NB4 (cell line): Measurements from ENCODE around the gene TMEM196.

Source experiments
- DNase-seq: peaks from one replicate; pipeline ENCODE4 v3.0.0; 2010; ENCODE audit warnings: low read depth
- H3K4me3 ChIP-seq: one replicate; pipeline ENCODE4 v1.5.1; 2011; ENCODE audit warnings: mild to moderate bottlenecking, low read depth, low read length, moderate library complexity
- CTCF ChIP-seq: IDR thresholded peaks from one replicate; pipeline ENCODE4 v1.5.1; 2012; ENCODE audit warnings: low read depth, low read length
- MYC ChIP-seq: IDR thresholded peaks from 2 replicates; pipeline ENCODE4 v1.6.1; 2011; ENCODE audit warnings: low read depth, low read length
- POLR2A ChIP-seq: IDR thresholded peaks from 2 replicates; pipeline ENCODE4 v1.6.1; 2011; ENCODE audit warnings: mild to moderate bottlenecking; ENCODE audit not compliant: insufficient read length; ENCODE audit errors: extremely low read depth
- TF ChIP-seq, protein P1 (sequence below): IDR thresholded peaks from 2 replicates; pipeline ENCODE4 v1.6.1; 2011; ENCODE audit warnings: low read depth, low read length

TMEM196 gene

GRCh38 chr7:19772841-19773760, at the start of gene TMEM196:
TSS of gene TMEM196 (minus strand) at chr7:19773617. CDS start at chr7:19772696, 921 bp downstream.
- DNase-seq = no peak
- H3K4me3 ChIP-seq = no peak within 1 kb of the TSS
- TF ChIP-seq POLR2A (no peak), CTCF (no peak), MYC (no peak)
- TF ChIP-seq, protein P1, sequence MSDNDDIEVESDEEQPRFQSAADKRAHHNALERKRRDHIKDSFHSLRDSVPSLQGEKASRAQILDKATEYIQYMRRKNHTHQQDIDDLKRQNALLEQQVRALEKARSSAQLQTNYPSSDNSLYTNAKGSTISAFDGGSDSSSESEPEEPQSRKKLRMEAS = no peak

- H3K4me3 ChIP-seq = no peak overlapping the region
Measured at GRCh38 chr7:19816128-19816527, 42.7 kb upstream of the TMEM196 start.

DNA sequence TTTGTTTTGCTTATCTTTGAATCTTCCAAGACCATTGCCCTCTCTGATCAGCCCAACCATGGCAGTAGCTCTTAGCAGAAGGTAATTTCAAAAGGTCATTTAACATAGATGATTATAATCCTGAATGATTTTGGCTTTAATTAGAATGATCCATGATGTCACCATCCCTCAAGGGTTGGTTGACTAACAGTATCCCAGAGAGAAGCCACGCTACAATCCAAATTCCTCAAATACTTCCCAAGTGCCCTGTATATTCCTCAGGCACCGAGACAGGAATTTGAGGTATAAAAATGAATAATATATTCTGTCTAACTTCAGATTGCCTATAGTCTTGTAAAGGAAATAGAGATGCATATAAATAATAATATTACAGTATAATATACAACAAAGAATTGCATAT, 42.1 kb upstream of the TMEM196 start:
- no peak for DNase-seq
- TF ChIP-seq CTCF (no peak), POLR2A (no peak), MYC (no peak)
- TF ChIP-seq, protein P1 = no peak
- no peak overlapping the region for H3K4me3 ChIP-seq

More at GRCh38 chr7:19816128-19816527, 42.7 kb upstream of the TMEM196 start:
- DNase-seq = no peak
- no peak for TF ChIP-seq MYC
- TF ChIP-seq CTCF = no peak
- TF ChIP-seq, protein P1 = no peak
- no peak for TF ChIP-seq POLR2A

GRCh38 chr7:19814776-19815175, 41.4 kb upstream of the TMEM196 start:
- no peak for TF ChIP-seq CTCF
- TF ChIP-seq, protein P1 = no peak
- no peak for TF ChIP-seq MYC
- no peak for DNase-seq
- H3K4me3 ChIP-seq = no peak overlapping the region

GRCh38 chr7:19811386-19811785, 38.0 kb upstream of the TMEM196 start:
- TF ChIP-seq POLR2A (no peak), CTCF (no peak), MYC (no peak)
- TF ChIP-seq, protein P1 = no peak
- no peak for DNase-seq
- no peak overlapping the region for H3K4me3 ChIP-seq
